Fibroblast of lung (primary cell): ENCODE results near the gene BTK. TPM values are rescaled to one million over a fixed set of nuclear protein-coding genes. Genes with fewer than 3 reads are reported as not detected.
"Not testable (repeated sequence)": the region's sequence is repeated elsewhere in the genome, so short reads cannot be mapped to it uniquely, and the experiment has no call there.

Source experiments
- DNase-seq, 2 donors: peaks; one replicate each; pipeline versions ENCODE4 v3.0.0 to v3.0.0-alpha.2; 2010; ENCODE audit warnings: low read depth in 2 of 2
- H2AFZ ChIP-seq: 2 replicates; pipeline ENCODE4 v1.5.1; 2012; ENCODE audit warnings: low read length, control low read depth, inconsistent platforms
- H3K27ac ChIP-seq: 2 replicates; pipeline ENCODE4 v1.5.1; 2011; ENCODE audit warnings: low read length, control low read depth; ENCODE audit not compliant: insufficient read depth
- H3K27me3 ChIP-seq: 2 replicates; pipeline ENCODE4 v1.5.1; 2011; ENCODE audit warnings: mild to moderate bottlenecking, low read length; ENCODE audit not compliant: control insufficient read depth, insufficient read depth
- H3K36me3 ChIP-seq: 2 replicates; pipeline ENCODE4 v1.5.1; 2011; ENCODE audit warnings: low read length; ENCODE audit not compliant: control insufficient read depth, insufficient read depth
- H3K4me1 ChIP-seq: 2 replicates; pipeline ENCODE4 v1.5.1; 2011; ENCODE audit warnings: low read length; ENCODE audit not compliant: control insufficient read depth, insufficient read depth; ENCODE audit errors: extremely low read depth
- H3K4me2 ChIP-seq: 2 replicates; pipeline ENCODE4 v1.5.1; 2011; ENCODE audit warnings: low read length, control low read depth; ENCODE audit not compliant: insufficient read depth; ENCODE audit errors: extremely low read depth
- H3K4me3 ChIP-seq, 4 experiments: fragments of 200-600 bp in 1 of 4; sonication (generic) in 1 of 4; replicated peaks in 1 of 4; 2 replicates each; pipeline ENCODE4 v1.5.1; 2011 to 2016; ENCODE audit warnings: low read length in 4 of 4, low read depth in 3 of 4, mild to moderate bottlenecking in 3 of 4, control low read depth in 2 of 4, inconsistent platforms in 1 of 4, mixed read lengths in 1 of 4; ENCODE audit not compliant: insufficient read depth in 1 of 4; ENCODE audit errors: control extremely low read depth in 1 of 4
- H3K79me2 ChIP-seq: 2 replicates; pipeline ENCODE4 v1.5.1; 2012; ENCODE audit warnings: mild to moderate bottlenecking, low read length, inconsistent platforms; ENCODE audit not compliant: control insufficient read depth, insufficient read depth
- H3K9ac ChIP-seq: 2 replicates; pipeline ENCODE4 v1.5.1; 2011; ENCODE audit warnings: mild to moderate bottlenecking, low read length, control low read depth; ENCODE audit not compliant: insufficient read depth
- H3K9me3 ChIP-seq: 2 replicates; pipeline ENCODE4 v1.5.1; 2012; ENCODE audit warnings: low read depth, low read length; ENCODE audit not compliant: control insufficient read depth, insufficient read depth
- H4K20me1 ChIP-seq: 2 replicates; pipeline ENCODE4 v1.5.1; 2011; ENCODE audit warnings: low read length; ENCODE audit not compliant: control insufficient read depth, insufficient read depth; ENCODE audit errors: extremely low read depth
- CTCF ChIP-seq, 2 donors: IDR thresholded peaks in 1 of 2; conservative IDR thresholded peaks in 1 of 2; 1 replicate in 1 of 2; 2 replicates in 1 of 2; pipeline ENCODE4 v1.5.1; 2011 to 2012; ENCODE audit warnings: low read length in 2 of 2, control low read depth in 1 of 2, inconsistent platforms in 1 of 2, low read depth in 1 of 2, mild to moderate bottlenecking in 1 of 2
- EZH2 ChIP-seq: IDR thresholded peaks from 2 replicates; pipeline ENCODE4 v1.5.1; 2012; ENCODE audit warnings: low read length, control low read depth, mild to moderate bottlenecking; ENCODE audit errors: missing control alignments
- polyA plus RNA-seq, 2 donors: library from polyadenylated mRNA; depleted of rRNA in 1 of 2; stranded (reverse) in 1 of 2; unstranded in 1 of 2; fragments of >200 nt; gene quantifications; 2 replicates each; pipeline ENCODE4 v1.2.1, GENCODE V29; 2011 to 2012; ENCODE audit warnings: missing spikeins in 1 of 2
- total RNA-seq: library from RNA; depleted of rRNA; stranded (reverse); fragments of >200 nt; gene quantifications from 2 replicates; pipeline ENCODE4 v1.2.1, GENCODE V29; 2014

Gene BTK
- total and polyA plus RNA-seq, 2 donors (not counting 1 experiment from before 2014, with no cell fraction given): 0.05 TPM; not detected in 1

- H3K4me1 ChIP-seq: peaks cover 2% of the 10 kb centered on the region
- no peaks in the 10 kb centered on the region for H4K20me1 ChIP-seq
- peak overlapping the region; percentile 12 for H2AFZ ChIP-seq
- peak overlapping the region; percentile 50 to 72 (median 70) for H3K4me3 ChIP-seq
- TF ChIP-seq EZH2: no peak
- no peak for TF ChIP-seq CTCF (conservative IDR thresholded peaks at IDR 0.05 in 1 of 2, IDR thresholded peaks at IDR 0.05 in 1 of 2; ENCODE audit: low read depth in 1 of 2, low read length in 2 of 2)
- H3K27ac ChIP-seq: peak overlapping the region; percentile 74
- H3K4me2 ChIP-seq: peak overlapping the region; percentile 64
- H3K9ac ChIP-seq: peak overlapping the region; percentile 68
- H3K36me3 ChIP-seq: no peaks in the 10 kb centered on the region
- peaks cover 13% of the 10 kb centered on the region for H3K79me2 ChIP-seq
- no peaks in the 10 kb centered on the region for H3K27me3 ChIP-seq
- DNase-seq: peak; percentile 9 to 20
- H3K9me3 ChIP-seq: no peaks in the 10 kb centered on the region
Observed at GRCh38 chrX:101347859-101348451, 38.0 kb downstream of the BTK start.

- no peaks in the 10 kb centered on the region for H3K27me3 ChIP-seq
- H3K27ac ChIP-seq: no peak overlapping the region
- H2AFZ ChIP-seq: no peak overlapping the region
- no peaks in the 10 kb centered on the region for H4K20me1 ChIP-seq
- no peak overlapping the region for H3K4me3 ChIP-seq
- DNase-seq: no peak
- no peak overlapping the region for H3K4me2 ChIP-seq
- H3K4me1 ChIP-seq: no peaks in the 10 kb centered on the region
- H3K9me3 ChIP-seq: no peaks in the 10 kb centered on the region
- H3K79me2 ChIP-seq: no peaks in the 10 kb centered on the region
- TF ChIP-seq EZH2 (no peak), CTCF (conservative IDR thresholded peaks at IDR 0.05 in 1 of 2, IDR thresholded peaks at IDR 0.05 in 1 of 2; ENCODE audit: low read depth in 1 of 2, low read length in 2 of 2) (no peak)
- no peak overlapping the region for H3K9ac ChIP-seq
- no peaks in the 10 kb centered on the region for H3K36me3 ChIP-seq
Observed at GRCh38 chrX:101337776-101338271, 48.2 kb downstream of the BTK start.

GRCh38 chrX:101334310-101334709, 51.7 kb downstream of the BTK start:
- H3K36me3 ChIP-seq, H3K4me3 ChIP-seq, H3K9ac ChIP-seq, H3K4me2 ChIP-seq, H3K79me2 ChIP-seq, H3K27me3 ChIP-seq, DNase-seq, H2AFZ ChIP-seq, H3K27ac ChIP-seq, H4K20me1 ChIP-seq, H3K4me1 ChIP-seq, H3K9me3 ChIP-seq: not testable (repeated sequence)

- H3K4me2 ChIP-seq, DNase-seq: not testable (repeated sequence)
Observed at GRCh38 chrX:101326600-101326999, 59.4 kb downstream of the BTK start.

More at GRCh38 chrX:101326600-101326999, 59.4 kb downstream of the BTK start:
- not testable (repeated sequence) for H3K27ac ChIP-seq, H3K36me3 ChIP-seq, H3K9me3 ChIP-seq, H3K79me2 ChIP-seq, H2AFZ ChIP-seq, H3K4me1 ChIP-seq, H4K20me1 ChIP-seq, H3K27me3 ChIP-seq, H3K9ac ChIP-seq, H3K4me3 ChIP-seq
